ENCODE results near the gene ASB15. TPM values are rescaled to one million over a fixed set of nuclear protein-coding genes. Genes with fewer than 3 reads are reported as not detected.

Gene ASB15
- total and polyA plus RNA-seq, 12 donors, result 0.99 to 80.6 (median 53.4) TPM

DNA sequence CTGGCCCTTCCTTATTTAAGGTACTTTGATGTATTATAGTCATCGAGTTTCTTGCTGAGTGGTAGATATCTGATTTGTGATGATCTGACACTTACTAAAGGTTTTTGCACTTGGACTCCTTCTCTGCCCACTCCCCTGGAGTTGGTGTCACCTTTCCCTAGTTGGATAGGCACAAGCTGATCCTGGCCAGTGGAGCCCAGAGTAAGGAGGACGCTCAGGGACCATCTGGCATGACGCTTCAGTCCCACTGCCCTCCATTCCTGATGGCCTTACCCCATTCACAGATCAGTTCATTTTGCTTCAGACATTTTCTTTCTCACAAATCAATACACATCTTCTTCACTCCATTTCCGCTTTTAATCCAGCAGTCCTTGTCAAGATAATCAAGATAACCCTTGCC lies 20.1 kb downstream of the ASB15 start:
- H3K27ac ChIP-seq, result peak overlapping the region in 6 of 10 donors; percentile 59 to 87 (median 74)
- H3K4me1 ChIP-seq, result peaks cover 0 to 20% (median 2%) of the 10 kb centered on the region in 9 donors
- WGBS, 2 donors, result 78 to 81% methylated on average over 4 of the region's 4 CpGs
- ATAC-seq, result peak in 1 of 8 donors; percentile 57
- DNase-seq, result no peak
- H3K4me3 ChIP-seq, result no peak overlapping the region
- intact Hi-C loops (cut with DNase I), result no loop called here
- peaks cover 0 to 18% (median 0%) of the 10 kb centered on the region in 9 donors for H3K36me3 ChIP-seq
- no peaks in the 10 kb centered on the region for H3K27me3 ChIP-seq
- TF ChIP-seq, protein P1, sequence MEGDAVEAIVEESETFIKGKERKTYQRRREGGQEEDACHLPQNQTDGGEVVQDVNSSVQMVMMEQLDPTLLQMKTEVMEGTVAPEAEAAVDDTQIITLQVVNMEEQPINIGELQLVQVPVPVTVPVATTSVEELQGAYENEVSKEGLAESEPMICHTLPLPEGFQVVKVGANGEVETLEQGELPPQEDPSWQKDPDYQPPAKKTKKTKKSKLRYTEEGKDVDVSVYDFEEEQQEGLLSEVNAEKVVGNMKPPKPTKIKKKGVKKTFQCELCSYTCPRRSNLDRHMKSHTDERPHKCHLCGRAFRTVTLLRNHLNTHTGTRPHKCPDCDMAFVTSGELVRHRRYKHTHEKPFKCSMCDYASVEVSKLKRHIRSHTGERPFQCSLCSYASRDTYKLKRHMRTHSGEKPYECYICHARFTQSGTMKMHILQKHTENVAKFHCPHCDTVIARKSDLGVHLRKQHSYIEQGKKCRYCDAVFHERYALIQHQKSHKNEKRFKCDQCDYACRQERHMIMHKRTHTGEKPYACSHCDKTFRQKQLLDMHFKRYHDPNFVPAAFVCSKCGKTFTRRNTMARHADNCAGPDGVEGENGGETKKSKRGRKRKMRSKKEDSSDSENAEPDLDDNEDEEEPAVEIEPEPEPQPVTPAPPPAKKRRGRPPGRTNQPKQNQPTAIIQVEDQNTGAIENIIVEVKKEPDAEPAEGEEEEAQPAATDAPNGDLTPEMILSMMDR (IDR thresholded peaks at IDR 0.05), result no peak
- H3K9me3 ChIP-seq, result no peaks in the 10 kb centered on the region

DNA sequence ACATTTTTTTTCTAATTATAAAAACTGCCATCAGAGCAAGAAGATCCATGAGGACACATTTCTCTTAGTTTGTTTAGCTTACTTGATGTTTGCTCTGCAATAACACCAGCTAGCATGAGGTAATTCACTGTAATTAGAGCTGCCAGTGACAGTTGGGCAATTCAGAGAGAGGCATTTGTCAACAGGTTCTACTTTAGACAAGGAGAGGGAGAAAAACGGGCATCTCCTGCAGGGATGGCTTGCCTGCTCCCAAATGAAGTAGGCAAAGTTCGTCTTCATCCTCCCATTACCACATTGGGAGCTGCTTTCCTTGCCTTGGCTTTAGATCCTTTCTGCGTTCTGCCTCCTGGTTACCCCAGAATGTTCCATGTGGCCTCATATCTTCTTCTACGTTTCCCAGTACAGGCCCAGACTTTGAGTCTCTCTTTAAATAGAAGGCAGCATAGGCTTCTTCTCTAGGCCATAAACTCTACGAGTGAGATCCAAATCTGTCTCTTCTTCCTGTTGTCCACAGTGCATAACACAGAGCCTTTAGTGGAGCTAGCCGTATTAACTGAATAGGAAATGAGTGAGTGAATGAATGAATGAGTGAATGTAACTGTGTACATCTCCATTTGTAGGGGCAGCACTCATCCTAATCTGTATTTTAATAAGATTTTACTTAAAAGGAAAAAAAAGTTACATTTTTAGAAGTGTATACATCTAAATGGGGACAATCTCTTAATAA lies 21.2 kb downstream of the ASB15 start:
- Histone ChIP-seq H3K27ac (peak overlapping the region; percentile 39 to 87 (median 67)), H3K4me3 (no peak overlapping the region), H3K9me3 (no peaks in the 10 kb centered on the region), H3K4me1 (peaks cover 0 to 21% (median 2%) of the 10 kb centered on the region in 9 donors), H3K27me3 (no peaks in the 10 kb centered on the region), H3K36me3 (peaks cover 0 to 18% (median 0%) of the 10 kb centered on the region in 9 donors)
- TF ChIP-seq, protein P1 (IDR thresholded peaks at IDR 0.05), result no peak
- 45 to 61% methylated on average over 6 of the region's 6 CpGs for WGBS, 2 donors
- intact Hi-C loops (cut with DNase I), result no loop called here
- peak; percentile 82 to 96 (median 91) for ATAC-seq
- DNase-seq, result peak in 1 of 2 donors; percentile 30

DNA sequence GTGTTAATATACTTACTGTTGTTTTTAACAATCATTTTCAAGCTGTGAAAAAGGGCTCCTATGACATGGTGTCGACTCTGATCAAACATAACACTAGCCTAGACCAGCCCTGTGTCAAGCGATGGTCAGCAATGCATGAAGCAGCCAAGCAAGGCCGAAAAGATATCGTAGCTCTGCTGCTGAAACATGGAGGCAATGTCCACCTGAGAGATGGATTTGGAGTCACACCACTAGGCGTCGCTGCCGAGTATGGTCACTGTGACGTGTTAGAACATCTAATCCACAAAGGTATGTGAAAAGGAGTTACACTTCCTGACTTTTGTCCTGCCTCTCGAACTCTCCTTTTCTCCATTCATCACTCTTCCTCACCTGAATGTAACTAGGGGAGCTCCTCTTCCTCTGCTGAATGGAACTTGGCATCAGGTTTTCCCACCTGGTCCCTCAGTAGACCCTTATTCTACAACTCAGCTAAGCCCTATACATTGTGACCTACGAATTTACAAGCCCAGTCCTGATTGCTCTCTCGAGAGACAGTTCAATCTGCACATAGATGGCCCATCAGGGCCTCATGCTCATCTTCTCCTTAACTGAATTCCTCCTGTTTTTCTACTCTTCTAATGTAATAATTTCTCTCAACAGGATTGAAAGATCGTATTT lies 23.0 kb downstream of the ASB15 start:
- no peaks in the 10 kb centered on the region for H3K9me3 ChIP-seq
- 64 to 71% methylated on average over 12 of the region's 12 CpGs for WGBS, 2 donors
- H3K27me3 ChIP-seq, result no peaks in the 10 kb centered on the region
- no peak overlapping the region for H3K4me3 ChIP-seq
- DNase-seq (peak in 1 of 2 donors; percentile 39), ATAC-seq (no peak)
- peaks cover 0 to 18% (median 0%) of the 10 kb centered on the region in 9 donors for H3K36me3 ChIP-seq
- intact Hi-C loops (cut with DNase I), result no loop called here
- TF ChIP-seq, protein P1 (IDR thresholded peaks at IDR 0.05), result peak; percentile 16 to 60 (median 45)
- H3K4me1 ChIP-seq, result peaks cover 0 to 27% (median 4%) of the 10 kb centered on the region in 9 donors
- H3K27ac ChIP-seq, result peak overlapping the region in 1 of 10 donors; percentile 85

DNA sequence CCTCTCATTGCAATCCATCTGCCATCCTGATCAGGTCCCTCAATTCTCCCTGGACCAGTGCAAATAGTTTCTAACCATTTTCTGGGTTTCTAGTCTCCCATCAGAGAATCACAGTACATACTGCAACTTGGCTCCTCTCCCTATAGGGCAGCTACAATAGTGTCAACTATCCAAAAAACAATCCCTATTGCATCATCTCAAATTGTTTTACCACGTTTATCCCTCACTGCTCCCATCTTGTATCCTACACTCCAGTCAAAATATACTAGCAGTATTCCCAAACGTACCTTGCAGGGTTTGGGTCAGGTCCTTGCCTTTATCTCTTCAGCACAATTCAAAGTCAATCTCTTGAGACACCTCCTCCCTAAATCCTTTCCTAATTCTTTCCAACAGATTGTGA lies 23.6 kb downstream of the ASB15 start:
- intact Hi-C loops (cut with DNase I), result no loop called here

More for the DNA sequence above, 23.6 kb downstream of the ASB15 start:
- 54 to 69% methylated on average over 2 of the region's 2 CpGs for WGBS, 2 donors
- H3K4me3 ChIP-seq, result no peak overlapping the region
- peaks cover 0 to 18% (median 0%) of the 10 kb centered on the region in 9 donors for H3K36me3 ChIP-seq
- peaks cover 0 to 27% (median 4%) of the 10 kb centered on the region in 9 donors for H3K4me1 ChIP-seq
- no peak overlapping the region for H3K27ac ChIP-seq
- TF ChIP-seq, protein P1 (IDR thresholded peaks at IDR 0.05), result no peak
- no peaks in the 10 kb centered on the region for H3K27me3 ChIP-seq
- no peak for DNase-seq
- ATAC-seq, result no peak
- no peaks in the 10 kb centered on the region for H3K9me3 ChIP-seq
